Endodermal cell (in vitro differentiated cells): ENCODE measurements around the gene PARVA. TPM values are rescaled to one million over a fixed set of nuclear protein-coding genes. Genes with fewer than 3 reads are reported as not detected.

Experiments used
- DNase-seq: peaks from one replicate; pipeline ENCODE4 v3.0.0-alpha.2; 2017
- H3K27ac ChIP-seq: 2 replicates; pipeline ENCODE4 v1.5.1; 2013; ENCODE audit warnings: mild to moderate bottlenecking, low read depth, low read length, moderate library complexity
- H3K27me3 ChIP-seq: 2 replicates; pipeline ENCODE4 v1.6.1; 2013; ENCODE audit warnings: mild to moderate bottlenecking, low read length, moderate library complexity; ENCODE audit not compliant: insufficient read depth, control insufficient read depth, poor library complexity, severe bottlenecking
- H3K36me3 ChIP-seq: 2 replicates; pipeline ENCODE4 v1.7.0; 2013; ENCODE audit warnings: mild to moderate bottlenecking, low read length, moderate library complexity; ENCODE audit not compliant: control insufficient read depth, insufficient read depth
- H3K4me1 ChIP-seq: one replicate; pipeline ENCODE4 v1.7.0; 2013; ENCODE audit warnings: low read length; ENCODE audit not compliant: control insufficient read depth, insufficient read depth
- H3K4me3 ChIP-seq: 2 replicates; pipeline ENCODE4 v1.5.1; 2013; ENCODE audit warnings: mild to moderate bottlenecking, low read length, moderate library complexity
- H3K9ac ChIP-seq: 2 replicates; pipeline ENCODE4 v1.6.1; 2013; ENCODE audit warnings: mild to moderate bottlenecking, low read length, moderate library complexity; ENCODE audit not compliant: poor library complexity, severe bottlenecking; ENCODE audit errors: extremely low read depth
- H3K9me3 ChIP-seq: 2 replicates; pipeline ENCODE4 v1.6.1; 2013; ENCODE audit warnings: mild to moderate bottlenecking, low read length, moderate library complexity; ENCODE audit not compliant: control insufficient read depth
- H3K27ac Mint-ChIP-seq: 2 replicates; pipeline ENCODE4 v1.8.0; 2020; ENCODE audit warnings: mixed read lengths
- H3K27me3 Mint-ChIP-seq: 2 replicates; pipeline ENCODE4 v1.8.0; 2021; ENCODE audit warnings: mild to moderate bottlenecking, mixed read lengths; ENCODE audit not compliant: insufficient read depth
- H3K36me3 Mint-ChIP-seq: 2 replicates; pipeline ENCODE4 v1.8.0; 2020; ENCODE audit warnings: low read depth, mixed read lengths
- H3K4me1 Mint-ChIP-seq: 2 replicates; pipeline ENCODE4 v1.8.0; 2020; ENCODE audit warnings: mixed read lengths
- H3K4me3 Mint-ChIP-seq: 2 replicates; pipeline ENCODE4 v1.8.0; 2020; ENCODE audit warnings: mild to moderate bottlenecking, moderate library complexity, mixed read lengths
- H3K9me3 Mint-ChIP-seq: 2 replicates; pipeline ENCODE4 v1.8.0; 2020; ENCODE audit warnings: mild to moderate bottlenecking, mixed read lengths
- CTCF ChIP-seq: fragments of 200-600 bp; sonication (generic); conservative IDR thresholded peaks from 2 replicates; pipeline ENCODE4 v1.5.0; 2021; ENCODE audit warnings: antibody characterized with exemption, mild to moderate bottlenecking
- WGBS, 2 experiments: methylation state at CpG; one replicate each; pipeline versions ENCODE4 v1.1.5 to v1.1.7; 2013; ENCODE audit warnings: missing lambda C conversion rate in 2 of 2, mixed read lengths in 1 of 2; ENCODE audit not compliant: insufficient coverage in 1 of 2, insufficient read length in 1 of 2; 5-methylcytosine and 5-hydroxymethylcytosine counted together
- total RNA-seq, 2 donors: library from RNA; stranded (reverse); fragmentation: NEBNext Ultra II Directional in 1 of 2; extraction: Animal tissue kit (Norgen Biotek cat#: 25700) in 1 of 2; gene quantifications; 2 replicates in 1 of 2; 3 replicates in 1 of 2; pipeline ENCODE4 v1.2.1, GENCODE V29; 2021

Gene PARVA
- total RNA-seq, 2 donors from 2014 or later: 27.3 to 37.3 TPM

DNA sequence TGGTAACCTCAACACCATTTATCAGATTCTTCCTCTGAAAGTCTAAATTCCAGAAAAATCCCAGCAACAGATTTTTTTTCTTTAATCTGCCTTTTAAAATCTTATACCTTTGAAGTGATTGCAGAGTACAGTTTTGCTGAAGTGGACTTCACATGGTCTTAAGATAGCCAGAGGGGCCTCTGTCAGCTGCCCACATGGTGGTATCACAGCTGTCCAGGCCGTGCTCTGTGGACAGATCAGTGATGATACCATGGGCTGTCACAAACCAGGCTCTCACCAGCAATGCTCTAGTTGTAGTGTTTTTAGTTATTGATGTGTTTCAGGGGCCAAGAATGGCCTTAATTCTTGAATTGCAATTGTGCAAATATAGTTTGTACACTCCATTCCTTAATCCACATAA, 44.0 kb downstream of the PARVA start:
- Histone ChIP-seq H3K36me3 (no peaks in the 10 kb centered on the region), H3K4me3 (no peak overlapping the region), H3K4me1 (peaks cover 5% of the 10 kb centered on the region), H3K9ac (no peak overlapping the region), H3K27me3 (no peaks in the 10 kb centered on the region), H3K9me3 (no peaks in the 10 kb centered on the region), H3K27ac (no peak overlapping the region)
- no peak overlapping the region for H3K4me3 Mint-ChIP-seq
- TF ChIP-seq CTCF: no peak
- H3K9me3 Mint-ChIP-seq: no peaks in the 10 kb centered on the region
- H3K27me3 Mint-ChIP-seq: no peaks in the 10 kb centered on the region
- H3K4me1 Mint-ChIP-seq: peaks cover 7% of the 10 kb centered on the region
- 86 to 96% methylated on average over 1 of the region's 1 CpG for WGBS, 2 experiments
- no peak overlapping the region for H3K27ac Mint-ChIP-seq
- DNase-seq: peak; percentile 6
- H3K36me3 Mint-ChIP-seq: no peaks in the 10 kb centered on the region

DNA sequence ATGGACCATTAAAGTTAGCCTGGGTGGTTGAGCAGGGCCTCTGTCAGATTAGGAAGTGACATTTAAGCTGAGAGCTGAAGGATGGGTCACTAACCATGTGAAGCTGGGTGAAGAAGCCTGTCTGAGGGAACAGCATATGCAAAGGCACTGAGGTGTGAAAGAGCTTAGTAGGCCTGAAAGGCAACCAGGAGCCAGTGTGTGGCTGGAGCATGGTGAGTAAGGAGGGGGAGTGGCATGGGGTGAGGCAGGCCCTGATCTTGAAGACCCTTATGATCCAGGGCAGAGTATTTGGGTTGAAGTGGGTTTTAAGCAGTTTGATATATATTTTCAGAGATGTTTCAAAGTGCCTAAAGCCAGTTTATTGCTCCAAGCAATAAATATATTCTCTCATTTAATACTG, 48.8 kb downstream of the PARVA start:
- no peak for DNase-seq
- H3K4me3 ChIP-seq: no peak overlapping the region

GRCh38 chr11:12429155-12429554, 51.8 kb downstream of the PARVA start:
- WGBS, 2 experiments: 90% methylated on average over 3 of the region's 3 CpGs; no CpG with 5 or more reads in 1 of the 2 experiments
- Histone ChIP-seq H3K27me3 (no peaks in the 10 kb centered on the region), H3K4me1 (no peaks in the 10 kb centered on the region), H3K36me3 (no peaks in the 10 kb centered on the region), H3K9me3 (no peaks in the 10 kb centered on the region), H3K9ac (no peak overlapping the region), H3K27ac (no peak overlapping the region), H3K4me3 (no peak overlapping the region)
- Mint-ChIP-seq H3K9me3 (no peaks in the 10 kb centered on the region), H3K27ac (no peak overlapping the region), H3K4me3 (no peak overlapping the region), H3K27me3 (no peaks in the 10 kb centered on the region), H3K4me1 (peaks cover 16% of the 10 kb centered on the region), H3K36me3 (no peaks in the 10 kb centered on the region)
- DNase-seq: no peak
- TF ChIP-seq CTCF: no peak

More for the DNA sequence above, 48.8 kb downstream of the PARVA start:
- Mint-ChIP-seq H3K27me3 (no peaks in the 10 kb centered on the region), H3K9me3 (no peaks in the 10 kb centered on the region), H3K4me3 (no peak overlapping the region), H3K4me1 (peaks cover 8% of the 10 kb centered on the region), H3K36me3 (no peaks in the 10 kb centered on the region), H3K27ac (no peak overlapping the region)
- TF ChIP-seq CTCF: no peak
- Histone ChIP-seq H3K27ac (no peak overlapping the region), H3K9me3 (no peaks in the 10 kb centered on the region), H3K27me3 (no peaks in the 10 kb centered on the region), H3K4me1 (no peaks in the 10 kb centered on the region), H3K9ac (no peak overlapping the region), H3K36me3 (no peaks in the 10 kb centered on the region)
